HCT116 (cell line): Measurements from ENCODE around the gene C1QB.

Source experiments
- CEBPB ChIP-seq: IDR thresholded peaks from 2 replicates; pipeline ENCODE4 v1.6.1; 2012; ENCODE audit warnings: low read depth
- CTCF ChIP-seq, 3 experiments: fragments of 200-600 bp in 1 of 3; sonication (generic) in 1 of 3; IDR thresholded peaks in 2 of 3; conservative IDR thresholded peaks in 1 of 3; 2 replicates each; pipeline ENCODE4 v1.5.1; 2012 to 2017; ENCODE audit warnings: low read depth in 2 of 3, low read length in 2 of 3, antibody characterized with exemption in 1 of 3, borderline replicate concordance in 1 of 3, control low read depth in 1 of 3, mild to moderate bottlenecking in 1 of 3, mixed read lengths in 1 of 3, mixed run types in 1 of 3, moderate library complexity in 1 of 3; ENCODE audit not compliant: insufficient read depth in 1 of 3
- EZH2 ChIP-seq: fragments of 200-600 bp; sonication (generic); IDR thresholded peaks from 2 replicates; pipeline ENCODE4 v1.6.1; 2017; ENCODE audit warnings: antibody characterized with exemption, mixed run types
- EZH2phosphoT487 ChIP-seq: fragments of 200-600 bp; IDR thresholded peaks from 2 replicates; pipeline ENCODE4 v1.6.1; 2018; ENCODE audit warnings: antibody characterized with exemption, borderline replicate concordance
- JUND ChIP-seq: IDR thresholded peaks from 2 replicates; pipeline ENCODE4 v1.6.1; 2012
- POLR2A ChIP-seq: IDR thresholded peaks from 2 replicates; pipeline ENCODE4 v1.7.0; 2011; ENCODE audit warnings: borderline replicate concordance; ENCODE audit not compliant: insufficient read depth, insufficient read length; ENCODE audit errors: extremely low read depth
- POLR2AphosphoS5 ChIP-seq: IDR thresholded peaks from 2 replicates; pipeline ENCODE4 v1.6.1; 2011; ENCODE audit warnings: mild to moderate bottlenecking, low read depth, low read length, moderate library complexity
- RAD21 ChIP-seq: IDR thresholded peaks from 2 replicates; pipeline ENCODE4 v1.6.1; 2012; ENCODE audit warnings: low read depth, mild to moderate bottlenecking
- YY1 ChIP-seq: IDR thresholded peaks from 2 replicates; pipeline ENCODE4 v1.6.1; 2011; ENCODE audit warnings: low read length, low read depth, moderate library complexity, mild to moderate bottlenecking; ENCODE audit not compliant: insufficient replicate concordance; ENCODE audit errors: extremely low read depth
- ZNF274 ChIP-seq: fragments of 200-500 bp; sonication (Bioruptor generic); IDR thresholded peaks from 2 replicates; pipeline ENCODE4 v1.6.1; 2014; ENCODE audit warnings: mild to moderate bottlenecking, low read depth, low read length, inconsistent platforms
- TF ChIP-seq, protein P1 (sequence below): IDR thresholded peaks from 2 replicates; pipeline ENCODE4 v1.6.1; 2012; ENCODE audit warnings: low read depth
- TF ChIP-seq, protein P2 (sequence below): IDR thresholded peaks from 2 replicates; pipeline ENCODE4 v1.6.1; 2012
- TF ChIP-seq, protein P3 (sequence below): IDR thresholded peaks from 2 replicates; pipeline ENCODE4 v1.6.1; 2012

GRCh38 chr1:22627331-22627730 lies 25.7 kb upstream of the C1QB start:
- TF ChIP-seq POLR2AphosphoS5: no peak
- no peak for TF ChIP-seq ZNF274
- no peak for TF ChIP-seq CTCF (IDR thresholded peaks at IDR 0.05 in 2 of 3, conservative IDR thresholded peaks at IDR 0.05 in 1 of 3; ENCODE audit: borderline replicate concordance in 1 of 3, insufficient read depth in 1 of 3, low read depth in 2 of 3, low read length in 2 of 3)
- TF ChIP-seq, protein P1, sequence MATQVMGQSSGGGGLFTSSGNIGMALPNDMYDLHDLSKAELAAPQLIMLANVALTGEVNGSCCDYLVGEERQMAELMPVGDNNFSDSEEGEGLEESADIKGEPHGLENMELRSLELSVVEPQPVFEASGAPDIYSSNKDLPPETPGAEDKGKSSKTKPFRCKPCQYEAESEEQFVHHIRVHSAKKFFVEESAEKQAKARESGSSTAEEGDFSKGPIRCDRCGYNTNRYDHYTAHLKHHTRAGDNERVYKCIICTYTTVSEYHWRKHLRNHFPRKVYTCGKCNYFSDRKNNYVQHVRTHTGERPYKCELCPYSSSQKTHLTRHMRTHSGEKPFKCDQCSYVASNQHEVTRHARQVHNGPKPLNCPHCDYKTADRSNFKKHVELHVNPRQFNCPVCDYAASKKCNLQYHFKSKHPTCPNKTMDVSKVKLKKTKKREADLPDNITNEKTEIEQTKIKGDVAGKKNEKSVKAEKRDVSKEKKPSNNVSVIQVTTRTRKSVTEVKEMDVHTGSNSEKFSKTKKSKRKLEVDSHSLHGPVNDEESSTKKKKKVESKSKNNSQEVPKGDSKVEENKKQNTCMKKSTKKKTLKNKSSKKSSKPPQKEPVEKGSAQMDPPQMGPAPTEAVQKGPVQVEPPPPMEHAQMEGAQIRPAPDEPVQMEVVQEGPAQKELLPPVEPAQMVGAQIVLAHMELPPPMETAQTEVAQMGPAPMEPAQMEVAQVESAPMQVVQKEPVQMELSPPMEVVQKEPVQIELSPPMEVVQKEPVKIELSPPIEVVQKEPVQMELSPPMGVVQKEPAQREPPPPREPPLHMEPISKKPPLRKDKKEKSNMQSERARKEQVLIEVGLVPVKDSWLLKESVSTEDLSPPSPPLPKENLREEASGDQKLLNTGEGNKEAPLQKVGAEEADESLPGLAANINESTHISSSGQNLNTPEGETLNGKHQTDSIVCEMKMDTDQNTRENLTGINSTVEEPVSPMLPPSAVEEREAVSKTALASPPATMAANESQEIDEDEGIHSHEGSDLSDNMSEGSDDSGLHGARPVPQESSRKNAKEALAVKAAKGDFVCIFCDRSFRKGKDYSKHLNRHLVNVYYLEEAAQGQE: no peak
- TF ChIP-seq, protein P2, sequence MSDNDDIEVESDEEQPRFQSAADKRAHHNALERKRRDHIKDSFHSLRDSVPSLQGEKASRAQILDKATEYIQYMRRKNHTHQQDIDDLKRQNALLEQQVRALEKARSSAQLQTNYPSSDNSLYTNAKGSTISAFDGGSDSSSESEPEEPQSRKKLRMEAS: no peak
- TF ChIP-seq, protein P3, sequence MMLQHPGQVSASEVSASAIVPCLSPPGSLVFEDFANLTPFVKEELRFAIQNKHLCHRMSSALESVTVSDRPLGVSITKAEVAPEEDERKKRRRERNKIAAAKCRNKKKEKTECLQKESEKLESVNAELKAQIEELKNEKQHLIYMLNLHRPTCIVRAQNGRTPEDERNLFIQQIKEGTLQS: no peak
- TF ChIP-seq JUND: no peak
- no peak for TF ChIP-seq POLR2A
- TF ChIP-seq EZH2phosphoT487: no peak
- TF ChIP-seq YY1: no peak
- no peak for TF ChIP-seq CEBPB
- TF ChIP-seq EZH2: no peak
- no peak for TF ChIP-seq RAD21
